ENCODE data around the gene RPL19. TPM values are rescaled to one million over a fixed set of nuclear protein-coding genes. Genes with fewer than 3 reads are reported as not detected.

RPL19 gene
- total and polyA plus RNA-seq, 2 donors (not counting 3 experiments of a cell fraction or from before 2014, with no cell fraction given) = 1,802 to 1,958 TPM

GRCh38 chr17:39166437-39167335 lies 33.4 kb upstream of the RPL19 start:
- no peaks in the 10 kb centered on the region for H4K20me1 ChIP-seq (replicated peaks; ENCODE audit: control insufficient read depth, extremely low read depth, insufficient read depth, low read length)
- no peaks in the 10 kb centered on the region for H3K9me1 ChIP-seq (replicated peaks; ENCODE audit: control insufficient read depth, extremely low read depth, insufficient read depth, low read length)
- no peak for TF ChIP-seq MAX (IDR thresholded peaks at IDR 0.05; ENCODE audit: insufficient read depth, insufficient read length)
- TF ChIP-seq JUN (IDR thresholded peaks at IDR 0.05; ENCODE audit: borderline replicate concordance, insufficient read depth, insufficient read length, low read depth) = no peak
- TF ChIP-seq EZH2 (IDR thresholded peaks at IDR 0.05; ENCODE audit: borderline replicate concordance, low read depth, low read length, severe bottlenecking) = no peak
- TF ChIP-seq CTCF (IDR thresholded peaks at IDR 0.05; ENCODE audit: extremely low read depth in 1 of 2, insufficient read depth in 1 of 2, low read depth in 1 of 2, low read length in 2 of 2) = no peak
- TF ChIP-seq GATA2 (IDR thresholded peaks at IDR 0.05; ENCODE audit: insufficient read depth, insufficient read length, low read depth, low read length) = no peak
- TF ChIP-seq POLR2AphosphoS5 (IDR thresholded peaks at IDR 0.05; ENCODE audit: insufficient read depth, low read depth, low read length) = no peak
- TF ChIP-seq FOS (IDR thresholded peaks at IDR 0.05; ENCODE audit: borderline replicate concordance, insufficient read depth, low read length) = no peak
- no peak for TF ChIP-seq POLR2A (IDR thresholded peaks at IDR 0.05; ENCODE audit: low read depth, low read length)
- dilution Hi-C loops (cut with MboI; ENCODE audit: extremely low pct_ligation_motif_present, low sequenced_read_pairs) (no loop called here), intact Hi-C loops (cut with micrococcal nuclease) (no loop called here)
- POLR2A ChIA-PET = interaction anchor here (0.6 kb wide), 1 partner anchor 186 kb away, joined by 3 read pairs; no protein-coding TSS in a partner anchor
- H3K27me3 ChIP-seq (ENCODE audit: control insufficient read depth in 2 of 2, insufficient read depth in 2 of 2, low read length in 2 of 2) = peaks cover 23 to 27% of the 10 kb centered on the region in 2 experiments
- no peaks in the 10 kb centered on the region for H3K9me3 ChIP-seq (replicated peaks; ENCODE audit: control insufficient read depth, insufficient read depth, low read length)
- H3K36me3 ChIP-seq (ENCODE audit: control insufficient read depth in 2 of 2, extremely low read depth in 1 of 2, insufficient read depth in 2 of 2, low read length in 2 of 2) = no peaks in the 10 kb centered on the region
- no TSS peak for BruUV-seq (replicated peaks)
- H3K9ac ChIP-seq (replicated peaks; ENCODE audit: extremely low read depth, insufficient read depth, low read length) = no peak overlapping the region
- H3K4me2 ChIP-seq (ENCODE audit: insufficient read depth, low read length) = no peak overlapping the region
- no peak overlapping the region for H2AFZ ChIP-seq (ENCODE audit: low read depth, low read length)
- H3K4me3 ChIP-seq (replicated peaks in 1 of 3; ENCODE audit: insufficient read depth in 1 of 3, low read depth in 1 of 3, low read length in 3 of 3) = no peak overlapping the region
- DNase-seq (ENCODE audit: low read depth, low spot score) = no peak
- CTCF ChIA-PET = interaction anchor here (1.8 to 6.0 kb wide), 4 partner anchors 8 to 184 kb away, joined by 8 to 121 read pairs (median 48); partner anchors contain the start of gene PLXDC1
- no peaks in the 10 kb centered on the region for H3K79me2 ChIP-seq (ENCODE audit: control insufficient read depth, insufficient read depth, low read length)
- no peak for FAIRE-seq
- H3K4me1 ChIP-seq (ENCODE audit: control insufficient read depth, extremely low read depth, insufficient read depth, low read length) = peaks cover 5% of the 10 kb centered on the region
- H3K27ac ChIP-seq (ENCODE audit: insufficient read depth, low read depth, low read length) = no peak overlapping the region
